Right atrium auricular region (tissue), 2 donors: ENCODE data around the gene SLCO6A1. TPM values are rescaled to one million over a fixed set of nuclear protein-coding genes. Genes with fewer than 3 reads are reported as not detected.

Source experiments
- DNase-seq: peaks from one replicate; pipeline ENCODE4 v3.0.0-alpha.2; 2019; ENCODE audit warnings: low spot score
- H3K27ac ChIP-seq, 2 donors: fragments of 200-600 bp; sonication (generic); 1 replicate in 1 of 2; 2 replicates in 1 of 2; pipeline ENCODE4 v1.5.1; 2016 to 2019
- H3K27me3 ChIP-seq, 2 donors: fragments of 200-600 bp; sonication (generic); one replicate each; pipeline versions ENCODE4 v1.5.1 to v1.6.0; 2017 to 2019
- H3K36me3 ChIP-seq: fragments of 200-600 bp; sonication (generic); one replicate; pipeline ENCODE4 v1.5.1; 2016
- H3K4me1 ChIP-seq, 2 donors: fragments of 200-600 bp; sonication (generic); one replicate each; pipeline versions ENCODE4 v1.5.1 to v1.6.0; 2017 to 2019
- H3K4me3 ChIP-seq, 2 donors: fragments of 200-600 bp; sonication (generic); 1 replicate in 1 of 2; 2 replicates in 1 of 2; pipeline ENCODE4 v1.5.1; 2017 to 2019; ENCODE audit warnings: mild to moderate bottlenecking in 1 of 2, moderate library complexity in 1 of 2
- H3K9me3 ChIP-seq, 2 donors: fragments of 200-600 bp; sonication (generic); one replicate each; pipeline ENCODE4 v1.5.1; 2019
- CTCF ChIP-seq, 2 donors: fragments of 200-600 bp; sonication (generic); IDR thresholded peaks; one replicate each; pipeline ENCODE4 v1.5.1; 2019; ENCODE audit warnings: antibody characterized with exemption in 2 of 2
- total RNA-seq, 2 donors: library from RNA; depleted of rRNA; stranded (reverse); fragments of >200 nt; gene quantifications; one replicate each; pipeline ENCODE4 v1.1.0, GENCODE V29; 2016

The SLCO6A1 gene
- not detected for total RNA-seq

DNA sequence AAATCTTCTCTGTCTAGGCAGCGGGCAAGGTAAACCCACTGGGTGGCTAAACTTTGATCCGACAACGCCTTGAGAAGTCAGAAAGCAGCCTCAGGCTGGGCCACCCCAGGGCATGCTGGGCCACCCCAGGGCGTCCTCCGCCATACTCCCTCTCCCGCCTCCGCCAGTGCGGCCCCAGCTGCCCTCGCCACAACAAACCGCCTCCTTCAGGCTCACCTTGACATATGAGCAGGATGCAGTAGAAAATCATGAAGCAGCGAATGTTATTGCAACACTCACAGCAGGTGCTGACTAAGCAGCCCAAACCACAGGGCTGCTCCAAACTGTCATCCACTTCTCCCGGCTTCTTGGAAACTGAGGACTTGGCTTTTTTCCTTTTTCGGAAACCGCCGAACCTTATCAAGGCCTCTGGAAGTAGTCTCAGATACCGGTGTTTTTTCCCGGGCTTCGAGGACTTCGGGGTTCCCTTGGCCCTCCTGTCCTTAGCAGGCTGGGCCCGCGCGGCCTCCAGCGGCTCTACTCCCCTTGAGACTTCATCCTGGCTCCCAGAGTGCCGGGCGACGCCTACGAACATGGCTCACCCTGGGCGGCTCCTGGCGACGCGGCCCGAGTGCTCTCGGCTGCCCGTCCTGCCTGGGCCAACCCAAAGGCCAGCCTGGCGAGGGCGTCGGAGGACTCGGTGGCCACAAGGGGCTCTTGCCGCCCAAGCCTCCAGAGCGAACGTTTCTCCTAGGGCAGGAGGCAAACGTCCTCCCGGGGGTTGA is at the start of gene SLCO6A1:
TSS of gene SLCO6A1 (minus strand) at position 731 of the 764 bp plus-strand sequence. CDS start at position 574, 157 bp downstream.
- H3K9me3 ChIP-seq, result no peaks in the 10 kb centered on the region
- DNase-seq, result no peak
- H3K36me3 ChIP-seq, result no peaks in the 10 kb centered on the region
- H3K4me3 ChIP-seq, result no peak within 1 kb of the TSS
- TF ChIP-seq CTCF (IDR thresholded peaks at IDR 0.05), result no peak
- no peaks in the 10 kb centered on the region for H3K4me1 ChIP-seq
- H3K27me3 ChIP-seq, result no peaks in the 10 kb centered on the region
- no peak within 1 kb of the TSS for H3K27ac ChIP-seq

DNA sequence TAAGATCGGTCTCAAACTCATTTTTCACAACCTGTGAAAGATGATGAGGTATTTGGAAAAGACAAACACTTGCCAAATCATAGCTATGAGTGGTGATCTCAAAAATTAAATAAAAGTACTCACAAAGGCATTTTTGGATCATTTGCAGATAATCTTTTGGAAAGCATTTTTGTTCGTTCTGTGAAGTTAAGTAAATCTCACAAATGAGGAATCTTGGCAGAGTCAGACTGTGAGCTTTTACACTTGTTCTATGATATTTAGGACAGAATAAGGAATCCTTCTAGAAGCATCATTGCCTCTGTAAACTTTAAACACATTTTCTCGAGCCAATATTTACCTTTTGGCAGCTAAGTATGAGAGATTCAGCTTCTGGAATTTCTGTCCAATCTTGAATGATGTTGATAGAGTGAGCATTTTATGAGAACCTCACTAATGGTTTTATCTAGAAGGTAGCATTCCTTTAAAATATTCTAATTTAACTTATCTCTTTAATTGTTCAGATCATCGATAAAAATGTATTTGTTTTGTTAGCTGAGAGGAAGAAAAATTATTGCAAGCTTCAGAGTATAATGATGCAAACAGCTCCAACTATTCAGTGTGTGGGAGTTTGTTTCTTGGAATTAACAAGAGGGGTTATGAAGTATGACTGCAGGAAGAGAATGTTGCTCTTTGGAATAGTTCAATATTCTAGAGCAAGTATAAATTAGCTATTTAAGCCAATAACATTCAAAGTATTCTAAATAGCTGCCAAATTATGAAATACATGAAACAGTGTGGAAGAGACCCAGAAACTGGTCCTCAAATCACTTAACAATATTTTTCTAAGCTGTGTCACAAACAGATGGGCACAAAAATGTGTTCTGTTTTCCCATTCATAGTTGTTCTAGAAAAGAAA is 48.6 kb upstream of the SLCO6A1 start:
- H3K4me1 ChIP-seq, result no peaks in the 10 kb centered on the region
- H3K27me3 ChIP-seq, result no peaks in the 10 kb centered on the region
- H3K36me3 ChIP-seq, result no peaks in the 10 kb centered on the region
- H3K27ac ChIP-seq, result no peak overlapping the region
- H3K4me3 ChIP-seq, result no peak overlapping the region
- no peaks in the 10 kb centered on the region for H3K9me3 ChIP-seq
- TF ChIP-seq CTCF (IDR thresholded peaks at IDR 0.05), result no peak
- DNase-seq, result no peak

DNA sequence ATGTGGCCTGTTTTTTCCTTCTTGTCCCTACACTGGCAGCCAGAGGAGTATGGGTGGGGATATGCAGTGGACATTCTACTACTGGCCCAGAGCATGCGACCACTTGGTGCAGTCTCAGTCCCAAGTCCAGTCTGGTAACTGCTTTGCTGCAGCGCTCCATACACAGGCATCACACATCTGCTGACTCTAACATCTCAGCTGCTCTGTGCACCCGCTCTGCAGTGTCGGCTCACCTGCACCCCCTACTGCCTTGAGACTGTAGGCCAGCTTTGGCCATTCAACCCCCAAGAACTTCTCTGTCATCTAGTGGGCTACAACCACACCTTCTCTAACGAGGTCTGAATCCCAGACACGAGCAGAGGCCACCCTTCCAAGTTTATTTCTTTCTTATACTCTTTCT is 46.4 kb upstream of the SLCO6A1 start:
- Histone ChIP-seq H3K27ac (no peak overlapping the region), H3K4me3 (no peak overlapping the region), H3K9me3 (peaks cover 0 to 8% of the 10 kb centered on the region in 2 donors), H3K27me3 (no peaks in the 10 kb centered on the region), H3K36me3 (no peaks in the 10 kb centered on the region), H3K4me1 (no peaks in the 10 kb centered on the region)
- no peak for TF ChIP-seq CTCF (IDR thresholded peaks at IDR 0.05)
- DNase-seq, result no peak

DNA sequence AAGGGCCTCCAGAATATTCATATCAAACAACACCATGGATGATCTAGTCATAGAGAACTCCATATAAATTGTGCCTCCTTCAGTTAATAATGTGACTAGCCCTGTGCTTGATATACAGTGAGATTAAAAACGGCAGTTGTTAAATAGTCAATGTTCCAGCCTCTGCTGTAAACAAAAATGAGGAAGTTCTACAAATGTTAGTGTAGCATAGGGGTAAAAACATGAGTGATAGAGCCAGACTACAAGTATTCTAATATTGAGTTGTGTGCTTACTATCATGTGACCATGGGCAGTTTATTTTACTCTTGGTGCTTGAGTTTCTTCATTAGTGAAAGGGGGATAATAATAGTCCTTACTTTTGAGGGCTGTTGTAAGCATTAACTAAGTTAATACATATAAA is 43.3 kb upstream of the SLCO6A1 start:
- TF ChIP-seq CTCF (IDR thresholded peaks at IDR 0.05), result no peak
- Histone ChIP-seq H3K9me3 (peaks cover 0 to 8% of the 10 kb centered on the region in 2 donors), H3K4me3 (no peak overlapping the region), H3K36me3 (no peaks in the 10 kb centered on the region), H3K4me1 (no peaks in the 10 kb centered on the region), H3K27ac (no peak overlapping the region), H3K27me3 (no peaks in the 10 kb centered on the region)
- DNase-seq, result no peak

- TF ChIP-seq CTCF (IDR thresholded peaks at IDR 0.05), result no peak
- no peak overlapping the region for H3K27ac ChIP-seq
- H3K4me1 ChIP-seq, result no peaks in the 10 kb centered on the region
- H3K27me3 ChIP-seq, result no peaks in the 10 kb centered on the region
- peaks cover 0 to 8% of the 10 kb centered on the region in 2 donors for H3K9me3 ChIP-seq
- H3K36me3 ChIP-seq, result no peaks in the 10 kb centered on the region
- no peak overlapping the region for H3K4me3 ChIP-seq
- no peak for DNase-seq
Measured at GRCh38 chr5:102539996-102540728, 41.4 kb upstream of the SLCO6A1 start.
